Neuron (in vitro differentiated cells): Measurements from ENCODE around the gene NDST1.

Experiments used
- H2AFZ ChIP-seq: one replicate; pipeline ENCODE4 v1.6.1; 2013; ENCODE audit warnings: low read depth, mild to moderate bottlenecking, inconsistent platforms, low read length, moderate library complexity
- H3K27me3 ChIP-seq: one replicate; pipeline ENCODE4 v1.6.1; 2013; ENCODE audit warnings: low read length; ENCODE audit not compliant: insufficient read depth
- H3K36me3 ChIP-seq: one replicate; pipeline ENCODE4 v1.6.1; 2013; ENCODE audit warnings: low read length; ENCODE audit not compliant: insufficient read depth
- H3K4me1 ChIP-seq: one replicate; pipeline ENCODE4 v1.6.1; 2013; ENCODE audit warnings: low read length; ENCODE audit not compliant: insufficient read depth
- H3K4me3 ChIP-seq: 2 replicates; pipeline ENCODE4 v1.5.1; 2013; ENCODE audit warnings: mild to moderate bottlenecking, low read length, moderate library complexity
- H3K9me3 ChIP-seq: one replicate; pipeline ENCODE4 v1.6.1; 2013; ENCODE audit warnings: low read length

Gene NDST1

GRCh38 chr5:150593593-150593992, 85.7 kb downstream of the NDST1 start:
- H3K4me3 ChIP-seq: no peak overlapping the region
- no peaks in the 10 kb centered on the region for H3K9me3 ChIP-seq
- H3K36me3 ChIP-seq: no peaks in the 10 kb centered on the region
- no peaks in the 10 kb centered on the region for H3K27me3 ChIP-seq
- peaks cover 17% of the 10 kb centered on the region for H3K4me1 ChIP-seq
- no peak overlapping the region for H2AFZ ChIP-seq

GRCh38 chr5:150593996-150594395, 86.1 kb downstream of the NDST1 start:
- Histone ChIP-seq H3K9me3 (no peaks in the 10 kb centered on the region), H2AFZ (no peak overlapping the region), H3K4me1 (peaks cover 17% of the 10 kb centered on the region), H3K36me3 (no peaks in the 10 kb centered on the region), H3K4me3 (no peak overlapping the region), H3K27me3 (no peaks in the 10 kb centered on the region)

GRCh38 chr5:150595466-150596031, 87.6 kb downstream of the NDST1 start:
- Histone ChIP-seq H2AFZ (no peak overlapping the region), H3K36me3 (no peaks in the 10 kb centered on the region)

DNA sequence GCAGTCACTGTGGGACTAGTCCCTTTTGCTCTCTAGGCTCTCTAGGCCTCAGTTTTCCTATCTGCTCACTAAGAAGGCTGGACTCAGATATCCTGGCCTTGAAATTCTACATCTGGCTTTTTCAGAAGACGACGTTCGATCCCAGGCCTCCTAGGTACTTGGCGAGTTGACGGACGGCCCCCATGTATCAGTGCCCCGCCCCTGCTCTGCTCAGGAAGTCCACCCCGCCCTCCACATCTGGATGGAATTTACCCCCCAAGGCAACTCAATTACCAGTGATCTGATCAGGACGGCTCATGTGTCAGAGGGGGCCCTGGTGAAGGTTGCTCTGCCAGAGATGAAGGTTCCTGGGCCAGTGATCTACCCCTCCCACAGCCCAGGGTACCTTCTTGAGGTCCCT, 88.4 kb downstream of the NDST1 start:
- no peaks in the 10 kb centered on the region for H3K9me3 ChIP-seq
- H2AFZ ChIP-seq: no peak overlapping the region
- H3K4me3 ChIP-seq: no peak overlapping the region
- peaks cover 10% of the 10 kb centered on the region for H3K4me1 ChIP-seq
- H3K27me3 ChIP-seq: no peaks in the 10 kb centered on the region
- no peaks in the 10 kb centered on the region for H3K36me3 ChIP-seq

More at GRCh38 chr5:150595466-150596031, 87.6 kb downstream of the NDST1 start:
- Histone ChIP-seq H3K9me3 (no peaks in the 10 kb centered on the region), H3K4me1 (peaks cover 17% of the 10 kb centered on the region), H3K27me3 (no peaks in the 10 kb centered on the region), H3K4me3 (no peak overlapping the region)

- no peak overlapping the region for H2AFZ ChIP-seq
- H3K4me3 ChIP-seq: no peak overlapping the region
- no peaks in the 10 kb centered on the region for H3K36me3 ChIP-seq
- no peaks in the 10 kb centered on the region for H3K9me3 ChIP-seq
- H3K27me3 ChIP-seq: no peaks in the 10 kb centered on the region
- peaks cover 8% of the 10 kb centered on the region for H3K4me1 ChIP-seq
Measured at GRCh38 chr5:150596826-150597225, 88.9 kb downstream of the NDST1 start.

DNA sequence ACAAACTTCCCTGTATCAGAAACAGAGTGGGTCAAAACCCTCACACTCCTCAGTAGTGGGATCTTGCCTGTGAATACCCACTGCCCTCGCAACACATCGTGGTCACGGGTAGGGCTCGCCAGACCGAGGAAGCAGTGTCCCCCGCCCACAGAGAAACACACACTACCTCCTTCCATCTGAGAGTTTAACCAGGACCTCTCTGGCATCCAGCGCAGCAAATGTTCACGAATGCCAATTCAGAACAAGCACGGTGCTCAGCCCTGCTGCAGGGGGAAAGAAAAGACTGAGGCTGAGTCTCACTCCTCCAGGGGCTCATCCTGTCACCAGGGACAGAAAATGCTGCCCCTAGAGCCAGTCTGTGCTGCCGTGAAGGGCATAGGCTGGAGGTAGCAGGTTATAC, 90.1 kb downstream of the NDST1 start:
- Histone ChIP-seq H3K4me1 (peaks cover 9% of the 10 kb centered on the region), H2AFZ (no peak overlapping the region), H3K9me3 (no peaks in the 10 kb centered on the region), H3K4me3 (no peak overlapping the region), H3K36me3 (no peaks in the 10 kb centered on the region), H3K27me3 (no peaks in the 10 kb centered on the region)

- no peak overlapping the region for H2AFZ ChIP-seq
- no peak overlapping the region for H3K4me3 ChIP-seq
- H3K4me1 ChIP-seq: peaks cover 13% of the 10 kb centered on the region
- no peaks in the 10 kb centered on the region for H3K27me3 ChIP-seq
- no peaks in the 10 kb centered on the region for H3K9me3 ChIP-seq
- H3K36me3 ChIP-seq: no peaks in the 10 kb centered on the region
Measured at GRCh38 chr5:150598821-150599273, 90.9 kb downstream of the NDST1 start.

GRCh38 chr5:150599281-150599680, 91.3 kb downstream of the NDST1 start:
- no peak overlapping the region for H2AFZ ChIP-seq
- H3K27me3 ChIP-seq: no peaks in the 10 kb centered on the region
- no peaks in the 10 kb centered on the region for H3K36me3 ChIP-seq
- no peaks in the 10 kb centered on the region for H3K9me3 ChIP-seq
- peaks cover 13% of the 10 kb centered on the region for H3K4me1 ChIP-seq
- H3K4me3 ChIP-seq: no peak overlapping the region

DNA sequence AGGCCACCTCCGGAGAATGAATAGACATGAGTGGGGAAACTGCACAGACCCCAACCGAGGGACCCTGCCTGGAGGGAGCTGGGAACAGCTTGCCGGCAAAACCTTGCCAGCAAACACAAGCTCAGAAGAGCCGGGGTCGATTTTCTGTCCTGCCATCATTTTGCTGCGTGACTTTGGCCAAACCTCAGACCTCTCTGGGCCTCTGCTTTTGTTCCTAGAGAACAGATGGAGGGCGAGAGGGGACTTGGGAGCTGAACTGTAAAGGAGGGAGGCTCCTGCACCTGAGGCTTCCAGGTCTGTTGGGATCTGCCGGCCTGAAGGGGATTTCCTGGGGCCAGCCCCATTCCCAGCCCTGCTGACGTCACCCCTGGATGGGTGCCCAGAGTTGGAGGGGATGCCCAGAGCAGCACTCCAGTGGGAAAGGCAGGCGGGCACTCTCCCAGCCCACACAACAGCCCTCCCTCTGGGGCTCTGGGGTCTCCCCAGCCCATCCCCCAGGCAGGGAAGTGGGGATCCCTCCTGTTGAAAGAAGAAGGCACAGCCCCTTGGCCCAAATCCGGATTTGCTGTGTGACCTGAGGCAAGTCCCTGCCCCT, 92.1 kb downstream of the NDST1 start:
- Histone ChIP-seq H3K4me1 (peaks cover 13% of the 10 kb centered on the region), H2AFZ (no peak overlapping the region), H3K4me3 (no peak overlapping the region), H3K27me3 (no peaks in the 10 kb centered on the region), H3K9me3 (no peaks in the 10 kb centered on the region), H3K36me3 (no peaks in the 10 kb centered on the region)

- peaks cover 8% of the 10 kb centered on the region for H3K4me1 ChIP-seq
- no peak overlapping the region for H3K4me3 ChIP-seq
- H3K9me3 ChIP-seq: no peaks in the 10 kb centered on the region
- H2AFZ ChIP-seq: no peak overlapping the region
- H3K27me3 ChIP-seq: no peaks in the 10 kb centered on the region
- no peaks in the 10 kb centered on the region for H3K36me3 ChIP-seq
Measured at GRCh38 chr5:150600616-150601490, 92.9 kb downstream of the NDST1 start.

GRCh38 chr5:150601491-150602345, 93.8 kb downstream of the NDST1 start:
- peaks cover 5% of the 10 kb centered on the region for H3K4me1 ChIP-seq

GRCh38 chr5:150603052-150603451, 95.1 kb downstream of the NDST1 start:
- Histone ChIP-seq H2AFZ (no peak overlapping the region), H3K9me3 (no peaks in the 10 kb centered on the region), H3K4me1 (peaks cover 5% of the 10 kb centered on the region), H3K4me3 (no peak overlapping the region), H3K36me3 (no peaks in the 10 kb centered on the region), H3K27me3 (no peaks in the 10 kb centered on the region)

More at GRCh38 chr5:150601491-150602345, 93.8 kb downstream of the NDST1 start:
- no peaks in the 10 kb centered on the region for H3K36me3 ChIP-seq
- no peaks in the 10 kb centered on the region for H3K27me3 ChIP-seq
- H3K4me3 ChIP-seq: no peak overlapping the region
- H2AFZ ChIP-seq: no peak overlapping the region
- H3K9me3 ChIP-seq: no peaks in the 10 kb centered on the region
